ENCODE data around the gene EFCAB9.

EFCAB9 gene

DNA sequence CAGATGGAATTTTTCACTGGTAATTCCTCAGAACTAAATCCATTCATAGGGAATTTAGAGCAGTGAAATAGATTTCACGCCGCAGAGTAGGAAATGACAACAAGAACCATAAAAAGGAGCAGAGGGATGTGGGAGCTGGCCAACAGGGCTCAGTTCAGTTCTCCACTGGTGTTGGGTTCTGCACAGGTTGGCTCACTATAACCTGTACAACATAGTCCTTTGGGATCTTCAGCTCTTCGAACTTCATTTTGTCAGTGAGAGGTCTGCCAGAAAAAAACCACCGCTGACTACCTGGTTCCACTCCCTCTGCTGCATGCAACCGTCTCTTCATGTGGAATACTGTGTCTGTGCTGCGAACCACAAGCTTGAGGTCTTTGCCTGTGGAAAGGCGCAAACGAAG lies 17.7 kb downstream of the EFCAB9 start:
- no peaks in the 10 kb centered on the region for H3K9me3 ChIP-seq (ENCODE audit: severe bottlenecking)

GRCh38 chr5:172213126-172213525 lies 19.2 kb downstream of the EFCAB9 start:
- H3K27ac ChIP-seq, result no peak overlapping the region
- H3K4me3 ChIP-seq (ENCODE audit: low read depth, low read length), result no peak overlapping the region
- H3K9me3 ChIP-seq (ENCODE audit: severe bottlenecking), result no peaks in the 10 kb centered on the region
- H3K36me3 ChIP-seq, result peaks cover 60% of the 10 kb centered on the region
- no peaks in the 10 kb centered on the region for H3K27me3 ChIP-seq (ENCODE audit: insufficient read depth, low read depth, severe bottlenecking)
- DNase-seq, result no peak
- TF ChIP-seq CTCF (IDR thresholded peaks at IDR 0.05; ENCODE audit: low read depth, low read length), result no peak

More for the DNA sequence above, 17.7 kb downstream of the EFCAB9 start:
- TF ChIP-seq CTCF (IDR thresholded peaks at IDR 0.05; ENCODE audit: low read depth, low read length), result no peak
- Histone ChIP-seq H3K36me3 (peaks cover 50% of the 10 kb centered on the region), H3K27ac (no peak overlapping the region), H3K4me3 (ENCODE audit: low read depth, low read length) (no peak overlapping the region), H3K27me3 (ENCODE audit: insufficient read depth, low read depth, severe bottlenecking) (no peaks in the 10 kb centered on the region)
- DNase-seq, result no peak

DNA sequence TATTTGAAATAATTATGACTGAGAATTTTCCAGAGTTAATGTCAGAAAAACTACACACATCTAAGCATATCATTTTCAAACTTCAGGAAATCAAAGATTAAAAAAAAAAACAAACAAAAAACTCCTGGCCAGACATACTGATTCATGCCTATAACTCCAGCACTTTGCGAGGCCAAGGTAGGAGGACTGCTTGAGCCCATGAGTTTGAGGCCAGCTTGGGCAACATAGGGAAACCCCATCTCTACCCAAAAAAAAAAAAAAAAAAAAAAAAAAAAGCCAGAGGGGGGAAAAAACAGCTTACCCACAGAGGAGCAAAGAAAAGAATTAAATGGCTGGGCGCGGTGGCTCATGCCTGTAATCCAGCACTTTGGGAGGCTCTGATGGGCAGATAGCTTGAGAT lies 22.4 kb downstream of the EFCAB9 start:
- Histone ChIP-seq H3K27ac (no peak overlapping the region), H3K27me3 (ENCODE audit: insufficient read depth, low read depth, severe bottlenecking) (no peaks in the 10 kb centered on the region), H3K4me3 (ENCODE audit: low read depth, low read length) (no peak overlapping the region), H3K36me3 (peaks cover 69% of the 10 kb centered on the region), H3K9me3 (ENCODE audit: severe bottlenecking) (no peaks in the 10 kb centered on the region)
- no peak for DNase-seq
- TF ChIP-seq CTCF (IDR thresholded peaks at IDR 0.05; ENCODE audit: low read depth, low read length), result no peak

GRCh38 chr5:172219296-172219695 lies 25.3 kb downstream of the EFCAB9 start:
- no peaks in the 10 kb centered on the region for H3K9me3 ChIP-seq (ENCODE audit: severe bottlenecking)
- TF ChIP-seq CTCF (IDR thresholded peaks at IDR 0.05; ENCODE audit: low read depth, low read length), result no peak
- H3K27ac ChIP-seq, result no peak overlapping the region
- no peak for DNase-seq
- H3K4me3 ChIP-seq (ENCODE audit: low read depth, low read length), result no peak overlapping the region
- peaks cover 57% of the 10 kb centered on the region for H3K36me3 ChIP-seq
- no peaks in the 10 kb centered on the region for H3K27me3 ChIP-seq (ENCODE audit: insufficient read depth, low read depth, severe bottlenecking)

- Histone ChIP-seq H3K27ac (no peak overlapping the region), H3K4me3 (ENCODE audit: low read depth, low read length) (no peak overlapping the region), H3K36me3 (peaks cover 50% of the 10 kb centered on the region), H3K9me3 (ENCODE audit: severe bottlenecking) (no peaks in the 10 kb centered on the region), H3K27me3 (ENCODE audit: insufficient read depth, low read depth, severe bottlenecking) (no peaks in the 10 kb centered on the region)
- no peak for TF ChIP-seq CTCF (IDR thresholded peaks at IDR 0.05; ENCODE audit: low read depth, low read length)
- DNase-seq, result no peak
Measured at GRCh38 chr5:172223901-172224873, 30.2 kb downstream of the EFCAB9 start.
